CD4-positive, alpha-beta memory T cell (primary cell): ENCODE measurements around the gene SVOPL. TPM values are rescaled to one million over a fixed set of nuclear protein-coding genes. Genes with fewer than 3 reads are reported as not detected.
"Not testable (repeated sequence)": the region's sequence is repeated elsewhere in the genome, so short reads cannot be mapped to it uniquely, and the experiment has no call there.

Experiments used
- CTCF ChIA-PET: fragments of 350-600 bp; sonication (Branson Sonifier 250); formaldehyde crosslinking; loops from one replicate; lab custom pipeline; 2021; ENCODE audit warnings: inconsistent platforms; ENCODE audit not compliant: partially characterized antibody; lab: Charles Lee
- POLR2A ChIA-PET: fragments of 350-600 bp; sonication (Branson Sonifier 250); formaldehyde crosslinking; loops from one replicate; lab custom pipeline; 2021; ENCODE audit not compliant: partially characterized antibody; lab: Charles Lee
- DNase-seq, 5 donors: peaks; one replicate each; pipeline versions ENCODE4 v3.0.0 to v3.0.0-alpha.2; 2020 to 2022; ENCODE audit warnings: mixed read lengths in 1 of 5
- H3K27ac ChIP-seq: one replicate; pipeline ENCODE4 v1.7.0; 2013; ENCODE audit warnings: low read depth, low read length
- H3K27me3 ChIP-seq: 2 replicates; pipeline ENCODE4 v1.7.0; 2013; ENCODE audit warnings: mild to moderate bottlenecking, low read length, moderate library complexity; ENCODE audit not compliant: insufficient read depth
- H3K36me3 ChIP-seq: 2 replicates; pipeline ENCODE4 v1.7.0; 2013; ENCODE audit warnings: mild to moderate bottlenecking, low read length, moderate library complexity; ENCODE audit not compliant: insufficient read depth
- H3K4me1 ChIP-seq: 2 replicates; pipeline ENCODE4 v1.7.0; 2013; ENCODE audit warnings: mild to moderate bottlenecking, low read length, moderate library complexity; ENCODE audit not compliant: insufficient read depth
- H3K4me3 ChIP-seq, 2 donors: one replicate each; pipeline ENCODE4 v1.7.0; 2013; ENCODE audit warnings: low read length in 2 of 2, mild to moderate bottlenecking in 1 of 2
- H3K9me3 ChIP-seq, 2 donors: one replicate each; pipeline ENCODE4 v1.7.0; 2013; ENCODE audit warnings: low read length in 2 of 2, control low read depth in 1 of 2; ENCODE audit not compliant: control insufficient read depth in 1 of 2
- H3K27ac Mint-ChIP-seq, 7 donors: one replicate each; pipeline ENCODE4 v1.8.0; 2020 to 2021; ENCODE audit warnings: mixed read lengths in 7 of 7, mild to moderate bottlenecking in 6 of 7, inconsistent platforms in 3 of 7, moderate library complexity in 3 of 7
- H3K27me3 Mint-ChIP-seq, 2 donors: one replicate each; pipeline ENCODE4 v1.8.0; 2020 to 2021; ENCODE audit warnings: mixed read lengths in 2 of 2
- H3K36me3 Mint-ChIP-seq, 2 donors: one replicate each; pipeline ENCODE4 v1.8.0; 2020 to 2021; ENCODE audit warnings: mixed read lengths in 2 of 2, inconsistent platforms in 1 of 2, mild to moderate bottlenecking in 1 of 2
- H3K4me1 Mint-ChIP-seq, 4 donors: one replicate each; pipeline ENCODE4 v1.8.0; 2020 to 2021; ENCODE audit warnings: mixed read lengths in 4 of 4, mild to moderate bottlenecking in 1 of 4
- H3K4me3 Mint-ChIP-seq, 8 donors: one replicate each; pipeline ENCODE4 v1.8.0; 2020 to 2021; ENCODE audit warnings: mixed read lengths in 8 of 8, mild to moderate bottlenecking in 7 of 8, moderate library complexity in 6 of 8, inconsistent platforms in 3 of 8
- H3K9me3 Mint-ChIP-seq, 8 donors: one replicate each; pipeline ENCODE4 v1.8.0; 2020 to 2021; ENCODE audit warnings: mixed read lengths in 8 of 8, mild to moderate bottlenecking in 5 of 8, inconsistent platforms in 3 of 8, moderate library complexity in 1 of 8
- intact Hi-C: fragments of 100-400 bp; cut with micrococcal nuclease; formaldehyde crosslinking; loops from one replicate; pipeline ENCODE4 v1.15.1; 2023
- polyA plus RNA-seq, 2 donors: library from polyadenylated mRNA; unstranded; fragments of 300-500 nt; fragmentation: Illumina TruSeq; gene quantifications; one replicate each; pipeline ENCODE4 v1.2.3, GENCODE V29; 2021
- total RNA-seq, 2 experiments: library from RNA; stranded (reverse); gene quantifications; one replicate each; pipeline ENCODE4 v1.2.3, GENCODE V29; 2021

The SVOPL gene
- total and polyA plus RNA-seq, 4 experiments from 2014 or later, result not detected

- CTCF ChIA-PET, result interaction anchor here (1.1 kb wide), 1 partner anchor 34 kb away, joined by 6 read pairs; no protein-coding TSS in a partner anchor
Observed at GRCh38 chr7:138705167-138705566, 4.0 kb upstream of the SVOPL start.

GRCh38 chr7:138701537-138701923 lies 368 bp upstream of the SVOPL start:
- H3K4me3 ChIP-seq, result no peak overlapping the region
- peaks cover 0 to 2% (median 0%) of the 10 kb centered on the region in 8 donors for H3K9me3 Mint-ChIP-seq
- no peaks in the 10 kb centered on the region for H3K9me3 ChIP-seq
- no peaks in the 10 kb centered on the region for H3K36me3 ChIP-seq
- ChIA-PET POLR2A (no interaction called here), CTCF (no interaction called here)
- DNase-seq, result no peak
- no peaks in the 10 kb centered on the region for H3K27me3 ChIP-seq
- H3K27ac ChIP-seq, result no peak overlapping the region
- intact Hi-C loops, result no loop called here
- no peaks in the 10 kb centered on the region for H3K36me3 Mint-ChIP-seq
- no peaks in the 10 kb centered on the region for H3K4me1 ChIP-seq
- H3K4me1 Mint-ChIP-seq, result no peaks in the 10 kb centered on the region
- no peak overlapping the region for H3K4me3 Mint-ChIP-seq
- no peak overlapping the region for H3K27ac Mint-ChIP-seq
- peaks cover 2 to 4% of the 10 kb centered on the region in 2 donors for H3K27me3 Mint-ChIP-seq

More at GRCh38 chr7:138705167-138705566, 4.0 kb upstream of the SVOPL start:
- no peak for DNase-seq
- Histone ChIP-seq H3K27ac (no peak overlapping the region), H3K27me3 (no peaks in the 10 kb centered on the region), H3K4me3 (no peak overlapping the region), H3K4me1 (no peaks in the 10 kb centered on the region), H3K9me3 (no peaks in the 10 kb centered on the region), H3K36me3 (no peaks in the 10 kb centered on the region)
- Mint-ChIP-seq H3K4me3 (no peak overlapping the region), H3K4me1 (no peaks in the 10 kb centered on the region), H3K9me3 (no peaks in the 10 kb centered on the region), H3K27me3 (peaks cover 0 to 4% of the 10 kb centered on the region in 2 donors), H3K36me3 (no peaks in the 10 kb centered on the region), H3K27ac (peak overlapping the region in 1 of 7 donors; percentile 17)
- intact Hi-C loops, result no loop called here
- POLR2A ChIA-PET, result no interaction called here

- ChIA-PET POLR2A (no interaction called here), CTCF (no interaction called here)
- Histone ChIP-seq H3K9me3 (no peaks in the 10 kb centered on the region), H3K27ac (no peak overlapping the region), H3K27me3 (no peaks in the 10 kb centered on the region), H3K4me1 (no peaks in the 10 kb centered on the region), H3K36me3 (no peaks in the 10 kb centered on the region), H3K4me3 (no peak overlapping the region)
- DNase-seq, result no peak
- intact Hi-C loops, result no loop called here
- Mint-ChIP-seq H3K4me3 (no peak overlapping the region), H3K4me1 (no peaks in the 10 kb centered on the region), H3K27ac (no peak overlapping the region), H3K9me3 (peaks cover 0 to 2% (median 0%) of the 10 kb centered on the region in 8 donors), H3K36me3 (no peaks in the 10 kb centered on the region), H3K27me3 (peaks cover 4% of the 10 kb centered on the region in 2 donors)
Observed at GRCh38 chr7:138699661-138700060, 1.5 kb downstream of the SVOPL start.

GRCh38 chr7:138698281-138698680 lies 2.9 kb downstream of the SVOPL start:
- H3K27me3 ChIP-seq, result no peaks in the 10 kb centered on the region
- intact Hi-C loops, result no loop called here
- no peaks in the 10 kb centered on the region for H3K4me1 ChIP-seq
- ChIA-PET POLR2A (no interaction called here), CTCF (no interaction called here)
- Mint-ChIP-seq H3K27ac (no peak overlapping the region), H3K36me3 (no peaks in the 10 kb centered on the region), H3K9me3 (peaks cover 0 to 2% (median 0%) of the 10 kb centered on the region in 8 donors), H3K4me3 (no peak overlapping the region), H3K4me1 (no peaks in the 10 kb centered on the region), H3K27me3 (peaks cover 4% of the 10 kb centered on the region in 2 donors)
- no peak overlapping the region for H3K27ac ChIP-seq
- no peak for DNase-seq
- H3K9me3 ChIP-seq, result no peaks in the 10 kb centered on the region
- H3K36me3 ChIP-seq, result no peaks in the 10 kb centered on the region
- no peak overlapping the region for H3K4me3 ChIP-seq

GRCh38 chr7:138697535-138698182 lies 3.5 kb downstream of the SVOPL start:
- H3K27me3 ChIP-seq, result no peaks in the 10 kb centered on the region
- no peaks in the 10 kb centered on the region for H3K36me3 ChIP-seq
- peak overlapping the region in 1 of 7 donors; percentile 9 for H3K27ac Mint-ChIP-seq
- no peaks in the 10 kb centered on the region for H3K9me3 ChIP-seq
- no peak for DNase-seq
- no peaks in the 10 kb centered on the region for H3K36me3 Mint-ChIP-seq
- intact Hi-C loops, result no loop called here
- peaks cover 4% of the 10 kb centered on the region in 2 donors for H3K27me3 Mint-ChIP-seq
- peaks cover 0 to 2% (median 0%) of the 10 kb centered on the region in 8 donors for H3K9me3 Mint-ChIP-seq
- no peaks in the 10 kb centered on the region for H3K4me1 ChIP-seq
- POLR2A ChIA-PET, result no interaction called here
- CTCF ChIA-PET, result no interaction called here
- H3K4me1 Mint-ChIP-seq, result no peaks in the 10 kb centered on the region
- H3K4me3 ChIP-seq, result no peak overlapping the region
- peak overlapping the region in 1 of 8 donors; percentile 62 for H3K4me3 Mint-ChIP-seq
- H3K27ac ChIP-seq, result no peak overlapping the region

GRCh38 chr7:138695776-138696175 lies 5.4 kb downstream of the SVOPL start:
- H3K4me3 ChIP-seq, H3K4me3 Mint-ChIP-seq, DNase-seq, H3K27ac ChIP-seq, H3K4me1 Mint-ChIP-seq, H3K9me3 Mint-ChIP-seq, H3K27ac Mint-ChIP-seq, H3K36me3 Mint-ChIP-seq, CTCF ChIA-PET, intact Hi-C loops, H3K27me3 Mint-ChIP-seq, H3K9me3 ChIP-seq, H3K27me3 ChIP-seq, H3K36me3 ChIP-seq, H3K4me1 ChIP-seq, POLR2A ChIA-PET: not testable (repeated sequence)

GRCh38 chr7:138695106-138695505 lies 6.1 kb downstream of the SVOPL start:
- peaks cover 4% of the 10 kb centered on the region in 2 donors for H3K27me3 Mint-ChIP-seq
- H3K36me3 ChIP-seq, result no peaks in the 10 kb centered on the region
- CTCF ChIA-PET, result no interaction called here
- POLR2A ChIA-PET, result no interaction called here
- H3K9me3 Mint-ChIP-seq, result peaks cover 0 to 2% (median 0%) of the 10 kb centered on the region in 8 donors
- H3K27ac Mint-ChIP-seq, result no peak overlapping the region
- H3K4me1 Mint-ChIP-seq, result no peaks in the 10 kb centered on the region
- DNase-seq, result no peak
- no peaks in the 10 kb centered on the region for H3K27me3 ChIP-seq
- no peak overlapping the region for H3K4me3 ChIP-seq
- intact Hi-C loops, result no loop called here
- no peaks in the 10 kb centered on the region for H3K4me1 ChIP-seq
- H3K4me3 Mint-ChIP-seq, result no peak overlapping the region
- H3K36me3 Mint-ChIP-seq, result no peaks in the 10 kb centered on the region
- no peak overlapping the region for H3K27ac ChIP-seq
- H3K9me3 ChIP-seq, result no peaks in the 10 kb centered on the region
